ENCODE data around the gene FSCN2. TPM values are rescaled to one million over a fixed set of nuclear protein-coding genes. Genes with fewer than 3 reads are reported as not detected.

FSCN2 gene
- total RNA-seq, 1 experiment from 2014 or later, result 1.6 TPM

- Histone ChIP-seq H2AK5ac (ENCODE audit: insufficient read length, low read length) (no peak overlapping the region), H3K23ac (ENCODE audit: insufficient read length, low read depth, low read length) (no peak overlapping the region), H4K5ac (ENCODE audit: insufficient read length, low read depth, low read length) (no peak overlapping the region), H3K23me2 (ENCODE audit: insufficient read length, low read depth, low read length, poor library complexity, severe bottlenecking) (peaks cover 5% of the 10 kb centered on the region), H3K9me3 (ENCODE audit: control insufficient read depth, low read depth, low read length) (no peaks in the 10 kb centered on the region), H2BK20ac (ENCODE audit: low read depth, low read length, poor library complexity, severe bottlenecking) (no peak overlapping the region), H4K20me1 (ENCODE audit: control insufficient read depth, insufficient read depth, insufficient read length) (peaks cover 4% of the 10 kb centered on the region), H3K9ac (ENCODE audit: extremely low read depth, insufficient read length, low read length) (no peak overlapping the region), H3K56ac (ENCODE audit: insufficient read length, low read depth, low read length) (no peak overlapping the region), H3K27ac (ENCODE audit: insufficient read length, low read depth, low read length) (no peak overlapping the region), H3T11ph (ENCODE audit: low read length) (no peak overlapping the region), H2BK5ac (ENCODE audit: insufficient read length, low read length) (no peak overlapping the region), H3K4me2 (ENCODE audit: insufficient read depth, insufficient read length, low read length) (no peak overlapping the region), H3K18ac (ENCODE audit: insufficient read length, low read depth, low read length) (no peak overlapping the region), H2BK120ac (ENCODE audit: low read depth, low read length, poor library complexity, severe bottlenecking) (no peak overlapping the region), H3K4me1 (ENCODE audit: insufficient read depth, low read length) (no peaks in the 10 kb centered on the region), H4K8ac (replicated peaks; ENCODE audit: insufficient read length, low read depth, low read length) (no peak overlapping the region), H2AFZ (ENCODE audit: low read length) (no peak overlapping the region), H2BK12ac (ENCODE audit: insufficient read length, low read depth, low read length) (no peak overlapping the region), H2BK15ac (ENCODE audit: low read depth, low read length) (no peak overlapping the region), H4K91ac (ENCODE audit: insufficient read length, low read depth, low read length) (no peak overlapping the region), H3K79me1 (ENCODE audit: insufficient read depth, low read depth, low read length, poor library complexity, severe bottlenecking) (no peaks in the 10 kb centered on the region), H3K14ac (ENCODE audit: insufficient read depth, low read length) (no peak overlapping the region), H3K27me3 (ENCODE audit: insufficient read depth, low read length) (peaks cover 7% of the 10 kb centered on the region; the same call in 1 of the 2 replicates), H3K4ac (ENCODE audit: low read depth, low read length) (no peak overlapping the region), H3K79me2 (ENCODE audit: insufficient read depth, low read length) (no peaks in the 10 kb centered on the region)
- Mint-ChIP-seq H3K4me3 (no peak overlapping the region), H3K27me3 (ENCODE audit: low read depth) (peaks cover 20% of the 10 kb centered on the region), H3K9me3 (no peaks in the 10 kb centered on the region; a peak in 1 of 5 replicates), H3K36me3 (ENCODE audit: insufficient read depth in 1 of 3, low read depth in 3 of 3) (peaks cover 5 to 19% (median 12%) of the 10 kb centered on the region in 3 experiments; a peak in 6 of 7 replicates), H3K4me1 (0 out of 4 replicates have a peak, but pooled peaks cover 5 to 7% of the 10 kb centered on the region in 2 experiments), H3K27ac (no peak overlapping the region)
- no peak for DNase-seq
- TF ChIP-seq CTCF (conservative IDR thresholded peaks at IDR 0.05), result no peak
- no CpG with 5 or more reads among the region's 10 CpGs for WGBS (ENCODE audit: extremely low coverage, insufficient read length, low lambda C conversion rate)
Observed at GRCh38 chr17:81539571-81539900, 11.4 kb downstream of the FSCN2 start.
